ENCODE data around the gene CTIF.

Gene CTIF

DNA sequence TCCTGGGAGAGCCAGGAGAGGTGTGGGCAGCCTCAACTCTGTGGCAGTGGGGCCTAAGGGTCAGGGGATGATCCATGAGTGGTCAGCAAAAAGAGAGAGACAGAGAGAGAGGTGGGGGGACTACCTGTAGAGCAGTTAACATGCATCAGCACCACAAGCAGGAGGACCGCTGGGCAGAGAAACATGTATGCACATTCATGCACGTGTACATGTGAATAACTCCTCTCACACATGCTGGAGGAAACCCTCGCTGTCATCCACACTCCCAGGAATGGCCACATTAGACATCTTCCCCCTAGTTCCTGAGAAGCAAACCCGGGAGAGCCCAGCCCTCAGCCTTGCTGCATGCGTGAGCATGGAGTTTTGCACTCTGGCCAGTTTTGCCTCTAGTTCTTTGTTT lies 245.8 kb downstream of the CTIF start:
- H3K9me3 ChIP-seq (ENCODE audit: insufficient read depth, low read length) = no peaks in the 10 kb centered on the region
- no peaks in the 10 kb centered on the region for H3F3A ChIP-seq (ENCODE audit: insufficient read depth)
- TF ChIP-seq EZH2phosphoT487 (conservative IDR thresholded peaks at IDR 0.05; ENCODE audit: low read length) (no peak), CTCF (IDR thresholded peaks at IDR 0.05; ENCODE audit: insufficient read depth, low read length, poor library complexity, severe bottlenecking) (no peak)
- peak overlapping the region; percentile 28 for H3K4me2 ChIP-seq (ENCODE audit: low read depth, low read length, poor library complexity, severe bottlenecking)
- no peak overlapping the region for H2AFZ ChIP-seq (ENCODE audit: low read depth, low read length, severe bottlenecking)
- H3K27me3 ChIP-seq (ENCODE audit: low read length) = no peaks in the 10 kb centered on the region
- H3K9ac ChIP-seq (ENCODE audit: low read length) = no peak overlapping the region
- no peaks in the 10 kb centered on the region for H4K20me1 ChIP-seq (ENCODE audit: low read depth, low read length)
- no peaks in the 10 kb centered on the region for H3K79me2 ChIP-seq (ENCODE audit: insufficient read depth, low read length)
- H3K4me3 ChIP-seq (ENCODE audit: insufficient read depth, low read length, poor library complexity, severe bottlenecking) = no peak overlapping the region
- H3K36me3 ChIP-seq (ENCODE audit: low read length) = no peaks in the 10 kb centered on the region
- H3K9me2 ChIP-seq (replicated peaks; ENCODE audit: insufficient read depth, low read length) = no peaks in the 10 kb centered on the region
- peak overlapping the region; percentile 10; the same call in 1 of the 2 replicates for H3K27ac ChIP-seq (ENCODE audit: low read depth, low read length)

GRCh38 chr18:48785091-48785614 lies 246.3 kb downstream of the CTIF start:
- no peaks in the 10 kb centered on the region for H3F3A ChIP-seq (ENCODE audit: insufficient read depth)
- TF ChIP-seq EZH2phosphoT487 (conservative IDR thresholded peaks at IDR 0.05; ENCODE audit: low read length) (no peak), CTCF (IDR thresholded peaks at IDR 0.05; ENCODE audit: insufficient read depth, low read length, poor library complexity, severe bottlenecking) (no peak)
- H3K4me3 ChIP-seq (ENCODE audit: insufficient read depth, low read length, poor library complexity, severe bottlenecking) = no peak overlapping the region
- no peak overlapping the region; the same call in 1 of the 2 replicates for H3K9ac ChIP-seq (ENCODE audit: low read length)
- H2AFZ ChIP-seq (ENCODE audit: low read depth, low read length, severe bottlenecking) = no peak overlapping the region
- no peaks in the 10 kb centered on the region for H3K36me3 ChIP-seq (ENCODE audit: low read length)
- H3K27ac ChIP-seq (ENCODE audit: low read depth, low read length) = peak overlapping the region; percentile 29; the same call in 1 of the 2 replicates
- H3K27me3 ChIP-seq (ENCODE audit: low read length) = no peaks in the 10 kb centered on the region
- H3K4me2 ChIP-seq (ENCODE audit: low read depth, low read length, poor library complexity, severe bottlenecking) = peak overlapping the region; percentile 28
- no peaks in the 10 kb centered on the region for H3K9me2 ChIP-seq (replicated peaks; ENCODE audit: insufficient read depth, low read length)
- H3K9me3 ChIP-seq (ENCODE audit: insufficient read depth, low read length) = no peaks in the 10 kb centered on the region
- H3K79me2 ChIP-seq (ENCODE audit: insufficient read depth, low read length) = no peaks in the 10 kb centered on the region
- H4K20me1 ChIP-seq (ENCODE audit: low read depth, low read length) = no peaks in the 10 kb centered on the region

- no peak for TF ChIP-seq CTCF (IDR thresholded peaks at IDR 0.05; ENCODE audit: insufficient read depth, low read length, poor library complexity, severe bottlenecking)
- TF ChIP-seq EZH2phosphoT487 (conservative IDR thresholded peaks at IDR 0.05; ENCODE audit: low read length) = no peak
- Histone ChIP-seq H3K79me2 (ENCODE audit: insufficient read depth, low read length) (no peaks in the 10 kb centered on the region), H3K9me2 (replicated peaks; ENCODE audit: insufficient read depth, low read length) (no peaks in the 10 kb centered on the region), H2AFZ (ENCODE audit: low read depth, low read length, severe bottlenecking) (no peak overlapping the region), H3K27me3 (ENCODE audit: low read length) (no peaks in the 10 kb centered on the region), H3K27ac (ENCODE audit: low read depth, low read length) (0 out of 2 replicates have a peak overlapping the region, but pooled peaks have one; percentile 29), H3K36me3 (ENCODE audit: low read length) (no peaks in the 10 kb centered on the region), H3K4me3 (ENCODE audit: insufficient read depth, low read length, poor library complexity, severe bottlenecking) (no peak overlapping the region), H3K4me2 (ENCODE audit: low read depth, low read length, poor library complexity, severe bottlenecking) (peak overlapping the region; percentile 28), H3K9me3 (ENCODE audit: insufficient read depth, low read length) (no peaks in the 10 kb centered on the region), H3K9ac (ENCODE audit: low read length) (no peak overlapping the region), H4K20me1 (ENCODE audit: low read depth, low read length) (no peaks in the 10 kb centered on the region), H3F3A (ENCODE audit: insufficient read depth) (no peaks in the 10 kb centered on the region)
Observed at GRCh38 chr18:48785736-48786454, 247.1 kb downstream of the CTIF start.
